GM21360 (cell line): ENCODE data around the gene TOGARAM1.

Experiments
- ATAC-seq: cut with Tn5 transposase; IDR thresholded peaks from one replicate; pipeline ENCODE4 v1.9.1; 2021; ENCODE audit warnings: mild to moderate bottlenecking, moderate library complexity; ENCODE audit not compliant: unreplicated experiment

The TOGARAM1 gene

GRCh38 chr14:45083976-45084722 lies 122.2 kb downstream of the TOGARAM1 start, which contains the start of gene PRPF39:
Gene PRPF39 (plus strand): TSS chr14:45084116. CDS start chr14:45095240, 11,124 bp downstream.
- ATAC-seq: peak; percentile 84

GRCh38 chr14:45084946-45085346 lies 123.0 kb downstream of the TOGARAM1 start:
- no peak for ATAC-seq

- ATAC-seq: peak; percentile 68
Measured at GRCh38 chr14:45089813-45090212, 127.8 kb downstream of the TOGARAM1 start.

GRCh38 chr14:45091710-45092109 lies 129.7 kb downstream of the TOGARAM1 start:
- no peak for ATAC-seq

- no peak for ATAC-seq
Measured at GRCh38 chr14:45094275-45094674, 132.3 kb downstream of the TOGARAM1 start.

- ATAC-seq: peak; percentile 48
Measured at GRCh38 chr14:45095143-45095542, 133.2 kb downstream of the TOGARAM1 start.

- ATAC-seq: no peak
Measured at GRCh38 chr14:45096218-45096617, 134.2 kb downstream of the TOGARAM1 start.

GRCh38 chr14:45103806-45104205 lies 141.8 kb downstream of the TOGARAM1 start:
- no peak for ATAC-seq

- no peak for ATAC-seq
Measured at GRCh38 chr14:45104561-45104960, 142.6 kb downstream of the TOGARAM1 start.

GRCh38 chr14:45112896-45113781 lies 151.1 kb downstream of the TOGARAM1 start:
- no peak for ATAC-seq

GRCh38 chr14:45114327-45114726 lies 152.3 kb downstream of the TOGARAM1 start:
- ATAC-seq: no peak

- ATAC-seq: no peak
Measured at GRCh38 chr14:45118594-45118993, 156.6 kb downstream of the TOGARAM1 start.

GRCh38 chr14:45120096-45120495 lies 158.1 kb downstream of the TOGARAM1 start:
- no peak for ATAC-seq

- ATAC-seq: no peak
Measured at GRCh38 chr14:45123271-45123670, 161.3 kb downstream of the TOGARAM1 start.
